PC-9 (cell line): Measurements from ENCODE around the gene DOHH. TPM values are rescaled to one million over a fixed set of nuclear protein-coding genes. Genes with fewer than 3 reads are reported as not detected.

ENCODE experiments used
- BruUV-seq: library from RNA; stranded (reverse); fragments of 400-500 nt; replicated peaks from 2 replicates; lab custom pipeline; 2021; lab: Mats Ljungman, UMichigan
- CTCF ChIA-PET: fragments of 300-600 bp; sonication (Branson Sonifier 250); formaldehyde crosslinking; loops from one replicate; lab custom pipeline; 2022; ENCODE audit warnings: antibody characterized with exemption; lab: Charles Lee
- POLR2A ChIA-PET: fragments of 300-600 bp; sonication (Branson Sonifier 250); formaldehyde crosslinking; loops from one replicate; lab custom pipeline; 2022; ENCODE audit warnings: antibody characterized with exemption; ENCODE audit not compliant: unreplicated experiment; lab: Charles Lee
- DNase-seq, 2 experiments: peaks; one replicate each; pipeline versions ENCODE4 v3.0.0 to v3.0.0-alpha.2; 2015 to 2022; ENCODE audit warnings: mixed read lengths in 1 of 2
- H2AFZ ChIP-seq: fragments of 200-600 bp; sonication (generic); 2 replicates; pipeline ENCODE4 v1.8.1; 2017; ENCODE audit warnings: antibody characterized with exemption
- H3F3A ChIP-seq: fragments of 200-600 bp; sonication (generic); 2 replicates; pipeline ENCODE4 v1.8.1; 2017; ENCODE audit warnings: antibody characterized with exemption, mild to moderate bottlenecking, low read depth; ENCODE audit not compliant: insufficient read depth
- H3K27ac ChIP-seq: fragments of 200-600 bp; sonication (generic); 2 replicates; pipeline ENCODE4 v1.6.1; 2016; ENCODE audit warnings: mixed run types
- H3K27me3 ChIP-seq: fragments of 200-600 bp; sonication (generic); 2 replicates; pipeline ENCODE4 v1.6.1; 2016; ENCODE audit warnings: low read depth, mixed run types; ENCODE audit not compliant: insufficient read depth
- H3K36me3 ChIP-seq: fragments of 200-600 bp; sonication (generic); 2 replicates; pipeline ENCODE4 v1.6.1; 2016; ENCODE audit warnings: low read depth, mixed run types
- H3K4me1 ChIP-seq: fragments of 200-600 bp; sonication (generic); replicated peaks from 2 replicates; pipeline ENCODE4 v1.6.1; 2016; ENCODE audit warnings: mixed run types; ENCODE audit not compliant: insufficient read depth
- H3K4me2 ChIP-seq: fragments of 200-600 bp; sonication (generic); 2 replicates; pipeline ENCODE4 v1.6.1; 2017; ENCODE audit warnings: mixed run types
- H3K4me3 ChIP-seq: fragments of 200-600 bp; sonication (generic); 2 replicates; pipeline ENCODE4 v1.6.1; 2016; ENCODE audit warnings: mixed run types
- H3K79me2 ChIP-seq: fragments of 200-600 bp; sonication (generic); 2 replicates; pipeline ENCODE4 v1.6.1; 2017; ENCODE audit warnings: low read depth, mixed run types
- H3K9me2 ChIP-seq: fragments of 200-600 bp; sonication (generic); 2 replicates; pipeline ENCODE4 v1.8.1; 2017; ENCODE audit warnings: mild to moderate bottlenecking; ENCODE audit not compliant: insufficient read depth
- H3K9me3 ChIP-seq: fragments of 200-600 bp; sonication (generic); 2 replicates; pipeline ENCODE4 v1.8.1; 2016; ENCODE audit warnings: low read depth; ENCODE audit not compliant: insufficient read depth
- H4K20me1 ChIP-seq: fragments of 200-600 bp; sonication (generic); 2 replicates; pipeline ENCODE4 v1.8.1; 2017; ENCODE audit not compliant: insufficient read depth
- EZH2 ChIP-seq: fragments of 200-600 bp; sonication (generic); IDR thresholded peaks from 2 replicates; pipeline ENCODE4 v1.8.0; 2017; ENCODE audit warnings: antibody characterized with exemption, low read depth
- intact Hi-C: fragments of 100-400 bp; cut with micrococcal nuclease; formaldehyde crosslinking; loops from one replicate; pipeline ENCODE4 v1.10.0; 2022; ENCODE audit not compliant: unreplicated experiment
- total RNA-seq: library from RNA; stranded (reverse); gene quantifications from 2 replicates; pipeline ENCODE4 v1.2.3, GENCODE V29; 2021
- TF ChIP-seq, protein P1 (sequence below): fragments of 200-600 bp; sonication (generic); conservative IDR thresholded peaks from 2 replicates; pipeline ENCODE4 v1.6.1; 2017; ENCODE audit warnings: mixed run types, antibody characterized with exemption, mild to moderate bottlenecking, moderate library complexity

DOHH gene
- total RNA-seq, 1 experiment from 2014 or later, result 7.7 TPM

DNA sequence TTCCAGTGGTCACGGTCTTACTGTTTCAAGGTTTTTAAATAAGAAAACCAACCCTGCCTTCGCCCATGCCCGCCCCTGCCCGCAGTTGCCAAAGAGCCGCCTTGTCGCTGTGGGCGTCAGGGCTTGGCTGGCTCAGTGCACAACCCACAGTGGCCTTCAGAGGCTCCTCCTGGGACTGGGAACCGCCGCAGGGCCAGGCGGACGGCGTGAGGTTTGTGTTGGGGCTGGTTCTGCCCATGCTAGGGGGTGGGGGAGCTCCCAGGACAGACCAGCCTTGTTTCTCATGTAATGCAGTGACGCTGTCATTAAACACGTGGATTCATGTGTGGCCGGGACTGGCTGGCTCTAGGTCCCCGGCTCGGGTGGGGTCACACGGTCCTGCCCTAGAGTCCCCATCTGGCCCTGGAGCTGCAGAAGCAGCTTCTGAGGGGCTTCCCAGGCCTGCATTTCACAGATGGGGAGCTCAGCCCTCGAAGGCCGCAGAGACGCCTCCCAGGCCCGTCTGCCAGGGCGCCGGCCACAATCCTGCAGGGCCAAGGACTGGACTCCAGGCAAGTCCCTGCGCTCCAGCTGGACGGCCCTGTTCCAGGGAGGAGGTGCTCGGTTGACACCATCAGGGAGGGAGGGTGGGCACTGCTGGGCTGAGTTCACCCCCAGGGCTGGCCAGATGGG, 36.1 kb upstream of the DOHH start:
- no peak overlapping the region for H2AFZ ChIP-seq
- H4K20me1 ChIP-seq, result no peaks in the 10 kb centered on the region; the same call in 1 of the 2 replicates
- H3K27ac ChIP-seq, result no peak overlapping the region
- no peaks in the 10 kb centered on the region for H3K4me1 ChIP-seq
- H3K27me3 ChIP-seq, result no peaks in the 10 kb centered on the region
- H3K4me3 ChIP-seq, result no peak overlapping the region
- TF ChIP-seq EZH2, result no peak
- TF ChIP-seq, protein P1, sequence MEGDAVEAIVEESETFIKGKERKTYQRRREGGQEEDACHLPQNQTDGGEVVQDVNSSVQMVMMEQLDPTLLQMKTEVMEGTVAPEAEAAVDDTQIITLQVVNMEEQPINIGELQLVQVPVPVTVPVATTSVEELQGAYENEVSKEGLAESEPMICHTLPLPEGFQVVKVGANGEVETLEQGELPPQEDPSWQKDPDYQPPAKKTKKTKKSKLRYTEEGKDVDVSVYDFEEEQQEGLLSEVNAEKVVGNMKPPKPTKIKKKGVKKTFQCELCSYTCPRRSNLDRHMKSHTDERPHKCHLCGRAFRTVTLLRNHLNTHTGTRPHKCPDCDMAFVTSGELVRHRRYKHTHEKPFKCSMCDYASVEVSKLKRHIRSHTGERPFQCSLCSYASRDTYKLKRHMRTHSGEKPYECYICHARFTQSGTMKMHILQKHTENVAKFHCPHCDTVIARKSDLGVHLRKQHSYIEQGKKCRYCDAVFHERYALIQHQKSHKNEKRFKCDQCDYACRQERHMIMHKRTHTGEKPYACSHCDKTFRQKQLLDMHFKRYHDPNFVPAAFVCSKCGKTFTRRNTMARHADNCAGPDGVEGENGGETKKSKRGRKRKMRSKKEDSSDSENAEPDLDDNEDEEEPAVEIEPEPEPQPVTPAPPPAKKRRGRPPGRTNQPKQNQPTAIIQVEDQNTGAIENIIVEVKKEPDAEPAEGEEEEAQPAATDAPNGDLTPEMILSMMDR, result no peak
- no peaks in the 10 kb centered on the region for H3K9me2 ChIP-seq
- H3K36me3 ChIP-seq, result no peaks in the 10 kb centered on the region
- POLR2A ChIA-PET, result no interaction called here
- no peak overlapping the region for H3K4me2 ChIP-seq
- CTCF ChIA-PET, result no interaction called here
- no peaks in the 10 kb centered on the region for H3K9me3 ChIP-seq
- no peaks in the 10 kb centered on the region for H3K79me2 ChIP-seq
- DNase-seq, result no peak
- no TSS peak for BruUV-seq
- intact Hi-C loops, result no loop called here
- H3F3A ChIP-seq, result no peaks in the 10 kb centered on the region

DNA sequence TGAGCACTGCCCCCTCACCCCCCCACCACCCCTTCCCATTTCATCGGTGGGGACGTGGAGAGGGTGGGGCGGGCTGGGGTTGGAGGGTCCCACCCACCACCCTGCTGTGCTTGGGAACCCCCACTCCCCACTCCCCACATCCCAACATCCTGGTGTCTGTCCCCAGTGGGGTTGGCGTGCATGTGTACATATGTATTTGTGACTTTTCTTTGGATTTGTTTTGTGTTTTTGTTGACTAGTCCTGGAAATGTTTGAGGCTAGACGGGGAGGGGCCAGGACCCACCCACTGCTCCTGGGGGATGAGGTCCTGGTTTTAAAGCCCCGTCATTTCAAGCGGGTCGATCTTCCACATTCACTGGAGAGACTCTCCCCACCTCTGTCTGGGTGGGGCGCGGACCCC, 35.5 kb upstream of the DOHH start:
- ChIA-PET CTCF (no interaction called here), POLR2A (no interaction called here)
- Histone ChIP-seq H3K4me1 (no peaks in the 10 kb centered on the region), H3K27me3 (no peaks in the 10 kb centered on the region), H3K27ac (no peak overlapping the region), H4K20me1 (no peaks in the 10 kb centered on the region; the same call in 1 of the 2 replicates), H3F3A (no peaks in the 10 kb centered on the region), H2AFZ (no peak overlapping the region), H3K9me2 (no peaks in the 10 kb centered on the region), H3K36me3 (no peaks in the 10 kb centered on the region), H3K9me3 (no peaks in the 10 kb centered on the region), H3K4me3 (no peak overlapping the region), H3K79me2 (no peaks in the 10 kb centered on the region), H3K4me2 (no peak overlapping the region)
- intact Hi-C loops, result no loop called here
- no TSS peak for BruUV-seq
- TF ChIP-seq, protein P1, result no peak
- no peak for TF ChIP-seq EZH2
- no peak for DNase-seq

DNA sequence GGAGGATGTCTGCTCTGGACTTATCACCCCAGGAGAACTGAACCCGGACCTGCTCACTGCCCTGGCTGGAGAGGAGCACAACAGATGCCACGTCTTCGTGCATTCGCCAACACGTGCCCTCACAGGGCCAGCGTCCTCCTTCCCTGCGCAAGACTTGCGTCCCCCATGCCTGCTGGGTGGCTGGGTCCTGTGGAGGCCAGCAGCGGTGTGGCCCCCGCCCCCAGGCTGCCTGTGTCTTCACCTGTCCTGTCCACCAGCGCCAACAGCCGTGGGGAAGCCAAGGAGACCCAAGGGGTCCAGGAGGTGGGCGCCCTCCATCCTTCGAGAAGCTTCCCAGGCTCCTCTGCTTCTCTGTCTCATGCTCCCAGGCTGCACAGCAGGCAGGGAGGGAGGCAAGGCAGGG, 35.1 kb upstream of the DOHH start:
- no peak for TF ChIP-seq EZH2
- TF ChIP-seq, protein P1, result no peak
- Histone ChIP-seq H3K27ac (no peak overlapping the region), H3K4me3 (no peak overlapping the region), H3K9me3 (no peaks in the 10 kb centered on the region), H4K20me1 (no peaks in the 10 kb centered on the region; the same call in 1 of the 2 replicates), H3K9me2 (no peaks in the 10 kb centered on the region), H3K27me3 (no peaks in the 10 kb centered on the region), H3K4me2 (no peak overlapping the region), H3K79me2 (no peaks in the 10 kb centered on the region), H3K36me3 (no peaks in the 10 kb centered on the region), H3F3A (no peaks in the 10 kb centered on the region), H2AFZ (no peak overlapping the region), H3K4me1 (no peaks in the 10 kb centered on the region)
- no TSS peak for BruUV-seq
- CTCF ChIA-PET, result no interaction called here
- POLR2A ChIA-PET, result no interaction called here
- intact Hi-C loops, result no loop called here
- no peak for DNase-seq
